Stimulated activated memory B cell treated with anti-CD40 and anti-IgM and Interleukin-4, amounts not matched to agents 10 μg/mL and 1 μg/mL and 100 μg/mL, for 72 hours (primary cell): ENCODE measurements around the gene COL13A1.
A peak's percentile ranks its signal among the peaks of the same experiment; 100 is the strongest.

ENCODE experiments used
- ATAC-seq: fragments of 150-1000 bp; cut with Tn5 transposase; 2 replicates; pipeline ENCODE4 v1.10.0; 2021
- H3K27ac Mint-ChIP-seq: one replicate; pipeline ENCODE4 v1.8.0; 2022; ENCODE audit warnings: mild to moderate bottlenecking, mixed read lengths
- H3K27me3 Mint-ChIP-seq: one replicate; pipeline ENCODE4 v1.8.0; 2022; ENCODE audit warnings: mixed read lengths
- H3K36me3 Mint-ChIP-seq: one replicate; pipeline ENCODE4 v1.8.0; 2022; ENCODE audit warnings: mixed read lengths
- H3K4me1 Mint-ChIP-seq: one replicate; pipeline ENCODE4 v1.8.0; 2022; ENCODE audit warnings: mixed read lengths
- H3K4me3 Mint-ChIP-seq: one replicate; pipeline ENCODE4 v1.8.0; 2022; ENCODE audit warnings: mild to moderate bottlenecking, moderate library complexity, mixed read lengths
- H3K9me3 Mint-ChIP-seq: one replicate; pipeline ENCODE4 v1.8.0; 2022; ENCODE audit warnings: mixed read lengths

Gene COL13A1

GRCh38 chr10:69901628-69902505 is 100.2 kb downstream of the COL13A1 start:
- Mint-ChIP-seq H3K27me3 (no peaks in the 10 kb centered on the region), H3K27ac (no peak overlapping the region), H3K36me3 (no peaks in the 10 kb centered on the region), H3K4me1 (no peaks in the 10 kb centered on the region), H3K4me3 (no peak overlapping the region), H3K9me3 (no peaks in the 10 kb centered on the region)
- no peak for ATAC-seq

GRCh38 chr10:69902835-69903535 is 101.3 kb downstream of the COL13A1 start:
- H3K4me1 Mint-ChIP-seq: no peaks in the 10 kb centered on the region
- no peak for ATAC-seq
- no peak overlapping the region for H3K4me3 Mint-ChIP-seq
- H3K27me3 Mint-ChIP-seq: no peaks in the 10 kb centered on the region
- H3K27ac Mint-ChIP-seq: no peak overlapping the region
- H3K9me3 Mint-ChIP-seq: no peaks in the 10 kb centered on the region
- H3K36me3 Mint-ChIP-seq: no peaks in the 10 kb centered on the region

DNA sequence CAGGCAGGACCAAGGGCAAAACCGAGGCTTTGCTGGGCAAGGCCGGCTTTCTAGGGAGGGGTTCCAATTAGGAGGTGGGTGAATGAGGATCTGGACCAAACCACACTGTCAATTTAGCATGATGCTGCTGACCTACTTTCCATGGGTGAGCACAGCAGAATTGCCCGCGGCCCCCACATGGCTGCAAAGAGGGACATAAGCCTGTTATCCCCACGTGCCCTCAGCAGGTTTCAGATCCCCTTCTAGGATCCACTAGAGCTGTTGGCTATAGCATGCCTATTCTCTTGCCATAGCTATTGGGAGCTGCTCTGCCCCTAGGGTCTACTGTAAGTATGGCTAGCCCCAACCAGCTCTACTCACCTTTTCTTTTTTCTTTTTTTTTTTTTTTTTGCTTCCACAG is 102.8 kb downstream of the COL13A1 start:
- Mint-ChIP-seq H3K4me3 (no peak overlapping the region), H3K36me3 (no peaks in the 10 kb centered on the region), H3K4me1 (no peaks in the 10 kb centered on the region), H3K9me3 (no peaks in the 10 kb centered on the region), H3K27me3 (no peaks in the 10 kb centered on the region), H3K27ac (no peak overlapping the region)
- ATAC-seq: peak; percentile 59

DNA sequence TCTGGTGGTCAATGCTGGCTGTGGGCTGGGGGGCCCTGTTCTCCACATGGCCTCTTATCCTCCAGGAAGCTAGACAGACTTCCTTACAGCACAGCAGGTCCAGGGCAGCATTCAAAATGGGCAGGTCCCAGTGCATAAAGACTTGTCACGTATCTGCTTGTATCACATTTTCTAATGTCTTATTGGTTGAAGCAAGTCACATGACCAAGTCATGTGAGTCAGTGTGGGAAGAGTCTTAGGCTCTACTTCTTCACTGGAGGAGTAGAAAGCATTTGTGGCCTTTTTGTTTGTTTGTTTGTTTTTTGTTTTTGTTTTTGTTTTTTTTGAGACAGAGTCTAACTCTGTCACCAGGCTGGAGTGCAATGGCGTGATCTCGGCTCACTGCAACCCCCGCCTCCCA is 104.7 kb downstream of the COL13A1 start:
- no peak overlapping the region for H3K4me3 Mint-ChIP-seq
- ATAC-seq: no peak
- H3K27me3 Mint-ChIP-seq: no peaks in the 10 kb centered on the region
- no peaks in the 10 kb centered on the region for H3K4me1 Mint-ChIP-seq
- no peak overlapping the region for H3K27ac Mint-ChIP-seq
- H3K9me3 Mint-ChIP-seq: no peaks in the 10 kb centered on the region
- no peaks in the 10 kb centered on the region for H3K36me3 Mint-ChIP-seq

DNA sequence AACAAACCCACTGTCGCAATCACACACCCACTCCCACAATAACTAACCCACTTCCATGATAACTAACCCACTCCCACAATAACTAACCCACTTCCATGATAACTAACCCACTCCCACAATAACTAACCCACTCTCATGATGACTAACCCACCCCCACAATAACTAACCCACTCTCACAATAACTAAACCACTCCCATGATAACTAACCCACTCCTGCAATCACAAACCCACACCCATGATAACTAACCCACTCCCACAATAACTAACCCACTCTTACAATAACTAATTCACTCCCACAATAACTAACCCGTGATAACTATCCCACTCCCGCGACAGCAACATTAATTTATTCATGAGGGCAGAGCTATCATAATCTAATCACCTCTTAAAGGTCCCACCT is 105.8 kb downstream of the COL13A1 start:
- peaks cover 2% of the 10 kb centered on the region for H3K27me3 Mint-ChIP-seq
- H3K4me3 Mint-ChIP-seq: no peak overlapping the region
- H3K4me1 Mint-ChIP-seq: no peaks in the 10 kb centered on the region
- H3K36me3 Mint-ChIP-seq: no peaks in the 10 kb centered on the region
- no peak for ATAC-seq
- H3K9me3 Mint-ChIP-seq: no peaks in the 10 kb centered on the region
- H3K27ac Mint-ChIP-seq: no peak overlapping the region

DNA sequence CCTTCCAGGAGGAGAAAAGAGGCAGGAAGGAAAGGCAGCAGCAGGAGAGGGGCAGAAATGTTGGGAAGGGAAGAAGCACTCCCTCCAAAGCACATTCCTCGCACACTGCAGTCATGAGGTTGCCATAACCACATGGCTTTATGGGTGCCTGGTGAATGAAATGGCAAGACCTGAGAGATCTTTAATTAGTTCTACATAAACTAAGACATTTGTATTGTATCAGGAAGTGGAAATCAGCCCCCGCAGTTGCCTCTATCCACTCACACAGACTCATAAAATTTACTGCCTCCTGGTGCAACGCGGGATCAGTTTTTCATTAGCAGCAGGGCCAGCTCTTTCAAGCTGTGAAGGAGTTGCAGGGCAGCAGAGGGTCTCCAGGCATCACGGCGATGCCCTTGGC is 106.4 kb downstream of the COL13A1 start:
- ATAC-seq: no peak
- no peaks in the 10 kb centered on the region for H3K4me1 Mint-ChIP-seq
- no peaks in the 10 kb centered on the region for H3K36me3 Mint-ChIP-seq
- peaks cover 8% of the 10 kb centered on the region for H3K27me3 Mint-ChIP-seq
- H3K27ac Mint-ChIP-seq: no peak overlapping the region
- no peak overlapping the region for H3K4me3 Mint-ChIP-seq
- no peaks in the 10 kb centered on the region for H3K9me3 Mint-ChIP-seq

GRCh38 chr10:69910561-69910960 is 108.9 kb downstream of the COL13A1 start:
- Mint-ChIP-seq H3K4me1 (no peaks in the 10 kb centered on the region), H3K27ac (no peak overlapping the region), H3K36me3 (no peaks in the 10 kb centered on the region), H3K9me3 (no peaks in the 10 kb centered on the region), H3K27me3 (peaks cover 27% of the 10 kb centered on the region), H3K4me3 (no peak overlapping the region)
- ATAC-seq: no peak

DNA sequence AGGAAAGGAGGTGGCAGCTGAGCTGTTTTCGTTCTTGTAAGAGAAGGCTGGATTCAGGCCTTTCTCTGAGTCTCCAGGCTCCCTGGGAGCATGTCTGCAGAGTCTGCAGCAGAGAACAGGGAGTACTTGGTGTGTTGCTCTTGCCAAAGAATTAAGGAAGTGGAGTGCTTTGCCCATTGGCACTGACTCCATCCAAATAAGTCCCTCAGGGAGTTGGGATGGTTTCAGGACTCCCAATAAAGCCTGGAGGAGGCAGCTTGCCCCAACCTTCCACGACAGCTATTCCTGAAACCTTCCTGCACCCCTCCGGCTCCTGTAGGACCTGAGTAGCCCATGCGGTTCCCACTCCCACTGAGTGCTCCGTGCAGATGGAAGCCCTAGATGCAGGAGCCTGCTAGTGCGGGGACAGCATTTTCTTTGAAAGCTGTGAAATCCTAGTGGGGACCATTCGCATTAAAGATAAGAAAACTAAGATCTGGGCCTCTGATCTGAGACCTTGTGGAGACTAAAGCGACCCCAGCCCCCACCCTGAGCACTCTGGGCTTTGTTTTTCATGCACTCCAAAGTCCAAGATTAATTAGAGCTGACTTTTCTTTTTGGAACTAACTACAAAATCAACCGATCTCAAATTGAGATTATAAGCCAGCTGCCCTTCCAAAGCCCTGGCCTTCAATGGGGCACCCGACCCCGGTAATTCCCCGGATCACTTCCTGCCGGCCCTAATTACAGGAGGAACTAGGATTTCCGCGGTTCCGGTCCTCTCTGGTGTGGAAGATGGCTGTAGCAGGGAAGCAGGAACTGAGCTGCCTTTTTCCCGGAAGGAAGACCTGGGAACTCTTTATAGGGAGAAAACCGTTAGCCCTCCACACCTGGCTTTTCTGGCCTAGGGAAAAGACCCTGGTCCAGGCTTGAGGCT is 110.2 kb downstream of the COL13A1 start:
- no peaks in the 10 kb centered on the region for H3K4me1 Mint-ChIP-seq
- ATAC-seq: no peak
- peaks cover 39% of the 10 kb centered on the region for H3K27me3 Mint-ChIP-seq
- no peak overlapping the region for H3K4me3 Mint-ChIP-seq
- H3K27ac Mint-ChIP-seq: no peak overlapping the region
- H3K9me3 Mint-ChIP-seq: no peaks in the 10 kb centered on the region
- H3K36me3 Mint-ChIP-seq: no peaks in the 10 kb centered on the region

GRCh38 chr10:69912589-69912988 is 110.9 kb downstream of the COL13A1 start:
- H3K4me1 Mint-ChIP-seq: no peaks in the 10 kb centered on the region
- no peak overlapping the region for H3K4me3 Mint-ChIP-seq
- peaks cover 47% of the 10 kb centered on the region for H3K27me3 Mint-ChIP-seq
- H3K27ac Mint-ChIP-seq: no peak overlapping the region
- no peaks in the 10 kb centered on the region for H3K36me3 Mint-ChIP-seq
- H3K9me3 Mint-ChIP-seq: no peaks in the 10 kb centered on the region
- no peak for ATAC-seq

GRCh38 chr10:69913606-69914382 is 112.1 kb downstream of the COL13A1 start:
- no peak overlapping the region for H3K27ac Mint-ChIP-seq
- ATAC-seq: no peak

GRCh38 chr10:69914398-69915214 is 112.9 kb downstream of the COL13A1 start:
- no peak overlapping the region for H3K4me3 Mint-ChIP-seq
- no peaks in the 10 kb centered on the region for H3K9me3 Mint-ChIP-seq
- H3K27me3 Mint-ChIP-seq: peaks cover 48% of the 10 kb centered on the region
- no peaks in the 10 kb centered on the region for H3K4me1 Mint-ChIP-seq
- no peaks in the 10 kb centered on the region for H3K36me3 Mint-ChIP-seq
- H3K27ac Mint-ChIP-seq: no peak overlapping the region
- peak; percentile 31 for ATAC-seq

More at GRCh38 chr10:69913606-69914382, 112.1 kb downstream of the COL13A1 start:
- H3K4me1 Mint-ChIP-seq: no peaks in the 10 kb centered on the region
- no peak overlapping the region for H3K4me3 Mint-ChIP-seq
- peaks cover 48% of the 10 kb centered on the region for H3K27me3 Mint-ChIP-seq
- no peaks in the 10 kb centered on the region for H3K36me3 Mint-ChIP-seq
- no peaks in the 10 kb centered on the region for H3K9me3 Mint-ChIP-seq

- Mint-ChIP-seq H3K36me3 (no peaks in the 10 kb centered on the region), H3K27me3 (peaks cover 48% of the 10 kb centered on the region), H3K4me3 (no peak overlapping the region), H3K4me1 (no peaks in the 10 kb centered on the region), H3K9me3 (no peaks in the 10 kb centered on the region), H3K27ac (no peak overlapping the region)
- ATAC-seq: no peak
Observed at GRCh38 chr10:69915215-69915560, 113.5 kb downstream of the COL13A1 start.

- no peaks in the 10 kb centered on the region for H3K4me1 Mint-ChIP-seq
- no peaks in the 10 kb centered on the region for H3K9me3 Mint-ChIP-seq
- H3K4me3 Mint-ChIP-seq: no peak overlapping the region
- H3K27ac Mint-ChIP-seq: no peak overlapping the region
- no peak for ATAC-seq
- H3K27me3 Mint-ChIP-seq: peaks cover 48% of the 10 kb centered on the region
- H3K36me3 Mint-ChIP-seq: no peaks in the 10 kb centered on the region
Observed at GRCh38 chr10:69916118-69916517, 114.4 kb downstream of the COL13A1 start.

GRCh38 chr10:69918036-69918435 is 116.3 kb downstream of the COL13A1 start:
- Mint-ChIP-seq H3K9me3 (no peaks in the 10 kb centered on the region), H3K27me3 (peaks cover 41% of the 10 kb centered on the region), H3K36me3 (no peaks in the 10 kb centered on the region), H3K4me1 (no peaks in the 10 kb centered on the region), H3K4me3 (no peak overlapping the region), H3K27ac (no peak overlapping the region)
- ATAC-seq: no peak
